Measurements from ENCODE around the gene CREB3L2.

Gene CREB3L2

GRCh38 chr7:137950967-137951366 is 50.9 kb downstream of the CREB3L2 start:
- no peak for DNase-seq (ENCODE audit: low read depth)

- no peak for DNase-seq (ENCODE audit: low read depth)
Observed at GRCh38 chr7:137950263-137950621, 51.6 kb downstream of the CREB3L2 start.

GRCh38 chr7:137949416-137950262 is 52.2 kb downstream of the CREB3L2 start:
- no peak for DNase-seq (ENCODE audit: low read depth)

GRCh38 chr7:137948845-137949330 is 53.0 kb downstream of the CREB3L2 start:
- no peak for DNase-seq (ENCODE audit: low read depth)

GRCh38 chr7:137948083-137948844 is 53.6 kb downstream of the CREB3L2 start:
- DNase-seq (ENCODE audit: low read depth): no peak

GRCh38 chr7:137947046-137947445 is 54.8 kb downstream of the CREB3L2 start:
- no peak for DNase-seq (ENCODE audit: low read depth)

- no peak for DNase-seq (ENCODE audit: low read depth)
Observed at GRCh38 chr7:137946011-137946410, 55.9 kb downstream of the CREB3L2 start.

- DNase-seq (ENCODE audit: low read depth): no peak
Observed at GRCh38 chr7:137944168-137944567, 57.7 kb downstream of the CREB3L2 start.

GRCh38 chr7:137943132-137943551 is 58.7 kb downstream of the CREB3L2 start:
- DNase-seq (ENCODE audit: low read depth): no peak

GRCh38 chr7:137942484-137943115 is 59.3 kb downstream of the CREB3L2 start:
- DNase-seq (ENCODE audit: low read depth): no peak

GRCh38 chr7:137940656-137941518 is 61.0 kb downstream of the CREB3L2 start:
- DNase-seq (ENCODE audit: low read depth): no peak

GRCh38 chr7:137940218-137940617 is 61.7 kb downstream of the CREB3L2 start:
- DNase-seq (ENCODE audit: low read depth): no peak

- DNase-seq (ENCODE audit: low read depth): no peak
Observed at GRCh38 chr7:137937202-137937560, 64.7 kb downstream of the CREB3L2 start.

- no peak for DNase-seq (ENCODE audit: low read depth)
Observed at GRCh38 chr7:137936509-137937201, 65.2 kb downstream of the CREB3L2 start.

GRCh38 chr7:137935884-137936508 is 65.9 kb downstream of the CREB3L2 start:
- no peak for DNase-seq (ENCODE audit: low read depth)

GRCh38 chr7:137934941-137935883 is 66.7 kb downstream of the CREB3L2 start:
- no peak for DNase-seq (ENCODE audit: low read depth)

GRCh38 chr7:137934176-137934826 is 67.6 kb downstream of the CREB3L2 start:
- no peak for DNase-seq (ENCODE audit: low read depth)

GRCh38 chr7:137933270-137934017 is 68.4 kb downstream of the CREB3L2 start:
- DNase-seq (ENCODE audit: low read depth): no peak
